ENCODE measurements around the gene LRCH4. TPM values are rescaled to one million over a fixed set of nuclear protein-coding genes. Genes with fewer than 3 reads are reported as not detected.

Gene LRCH4
- total and polyA plus RNA-seq, 2 of the 8 experiments (the other 6 are each of a cell fraction or from before 2014, with no cell fraction given) = 15.5 to 36.6 TPM

- TF ChIP-seq CHD7 (IDR thresholded peaks at IDR 0.05; ENCODE audit: insufficient replicate concordance, low read length) = no peak
- TF ChIP-seq JUN (IDR thresholded peaks at IDR 0.05; ENCODE audit: low read depth, low read length) = no peak
- no peak for TF ChIP-seq HDAC6 (IDR thresholded peaks at IDR 0.05; ENCODE audit: low read depth, low read length)
- TF ChIP-seq TBP (IDR thresholded peaks at IDR 0.05; ENCODE audit: low read depth, low read length) = no peak
- TF ChIP-seq NRF1 (IDR thresholded peaks at IDR 0.05; ENCODE audit: low read depth, low read length) = no peak
- TF ChIP-seq RFX5 (IDR thresholded peaks at IDR 0.05; ENCODE audit: borderline replicate concordance, low read depth, low read length) = no peak
- no peak for TF ChIP-seq PHF8 (conservative IDR thresholded peaks at IDR 0.05; ENCODE audit: low read depth, low read length)
- no peak for TF ChIP-seq MAFK (IDR thresholded peaks at IDR 0.05; ENCODE audit: low read depth, low read length)
- no peak for TF ChIP-seq BRCA1 (IDR thresholded peaks at IDR 0.05; ENCODE audit: low read depth, low read length)
- no peak for TF ChIP-seq NANOG (IDR thresholded peaks at IDR 0.05; ENCODE audit: insufficient read depth, low read depth, low read length, poor library complexity, severe bottlenecking)
- TF ChIP-seq CHD1 (IDR thresholded peaks at IDR 0.05; ENCODE audit: low read depth, low read length) = no peak
- no peak for TF ChIP-seq SIRT6 (IDR thresholded peaks at IDR 0.05; ENCODE audit: low read length)
Observed at GRCh38 chr7:100575206-100575631, 10.7 kb downstream of the LRCH4 start (continued).

Measured in H1 (cell line).